Transverse colon (tissue), 4 donors: ENCODE data around the gene CAPN15. TPM values are rescaled to one million over a fixed set of nuclear protein-coding genes. Genes with fewer than 3 reads are reported as not detected.
A peak's percentile ranks its signal among the peaks of the same experiment; 100 is the strongest.
"Not testable (repeated sequence)": the region's sequence is repeated elsewhere in the genome, so short reads cannot be mapped to it uniquely, and the experiment has no call there.

Experiments
- DNase-seq: peaks from one replicate; pipeline ENCODE4 v3.0.0-alpha.2; 2019
- H3K27ac ChIP-seq, 4 donors: fragments of 200-600 bp; sonication (generic); 2 replicates each; pipeline ENCODE4 v1.5.1; 2016 to 2018; ENCODE audit warnings: inconsistent platforms in 4 of 4
- H3K27me3 ChIP-seq: fragments of 200-600 bp; sonication (generic); 2 replicates; pipeline ENCODE4 v1.5.1; 2017; ENCODE audit warnings: inconsistent platforms
- H3K36me3 ChIP-seq, 4 donors: fragments of 200-600 bp; sonication (generic); 2 replicates each; pipeline ENCODE4 v1.5.1; 2017 to 2019; ENCODE audit warnings: inconsistent platforms in 4 of 4
- H3K4me1 ChIP-seq, 4 donors: fragments of 200-600 bp; sonication (generic); 2 replicates each; pipeline ENCODE4 v1.5.1; 2017 to 2020; ENCODE audit warnings: inconsistent platforms in 4 of 4
- H3K4me3 ChIP-seq, 4 donors: fragments of 200-600 bp; sonication (generic); 1 replicate in 1 of 4; 2 replicates in 3 of 4; pipeline versions ENCODE4 v1.5.1 to v1.6.1; 2017 to 2019; ENCODE audit warnings: inconsistent platforms in 4 of 4
- H3K9me3 ChIP-seq, 2 donors: fragments of 200-600 bp; sonication (generic); 2 replicates each; pipeline ENCODE4 v1.5.1; 2017 to 2019; ENCODE audit warnings: inconsistent platforms in 2 of 2
- CTCF ChIP-seq, 5 experiments: fragments of 200-600 bp in 3 of 5; fragments of 450-650 bp in 2 of 5; sonication (generic) in 3 of 5; IDR thresholded peaks; 1 replicate in 2 of 5; 2 replicates in 3 of 5; pipeline ENCODE4 v1.5.1; 2016 to 2017; ENCODE audit warnings: antibody characterized with exemption in 5 of 5, inconsistent platforms in 3 of 5, mild to moderate bottlenecking in 2 of 5, moderate library complexity in 1 of 5
- EP300 ChIP-seq: sonication (generic); formaldehyde crosslinking; IDR thresholded peaks from one replicate; pipeline ENCODE4 v1.6.1; 2017; ENCODE audit warnings: antibody characterized with exemption, low read depth
- POLR2A ChIP-seq: fragments of 450-650 bp; IDR thresholded peaks from one replicate; pipeline ENCODE4 v1.6.1; 2016; ENCODE audit warnings: antibody characterized with exemption, mild to moderate bottlenecking, moderate library complexity
- POLR2AphosphoS5 ChIP-seq, 3 donors: sonication (generic); formaldehyde crosslinking; IDR thresholded peaks; one replicate each; pipeline ENCODE4 v1.6.1; 2016; ENCODE audit warnings: antibody characterized with exemption in 3 of 3
- WGBS, 2 donors: methylation state at CpG; one replicate each; pipeline ENCODE4 v1.1.5; 2018; ENCODE audit warnings: low coverage in 1 of 2; 5-methylcytosine and 5-hydroxymethylcytosine counted together
- in situ Hi-C, 4 donors: fragments of 200-750 bp; cut with MboI; loops; one replicate each; pipeline versions ENCODE4 v1.15.0 to v1.15.1; 2017; ENCODE audit warnings: low sequenced_read_pairs in 3 of 4, low pct_ligation_motif_present in 1 of 4, low pct_unique_long_range_greater_than_20kb in 1 of 4
- intact Hi-C: fragments of 100-400 bp; cut with DNase I; formaldehyde crosslinking; loops from one replicate; pipeline ENCODE4 v1.15.1; 2023; ENCODE audit warnings: low total_unique reads
- total RNA-seq, 4 donors: library from RNA; depleted of rRNA; stranded (reverse); fragments of >200 nt; gene quantifications; one replicate each; pipeline ENCODE4 v1.1.0, GENCODE V29; 2016

Gene CAPN15
- total RNA-seq: 100 to 1,000 TPM; 108 to 388 (median 175) TPM

DNA sequence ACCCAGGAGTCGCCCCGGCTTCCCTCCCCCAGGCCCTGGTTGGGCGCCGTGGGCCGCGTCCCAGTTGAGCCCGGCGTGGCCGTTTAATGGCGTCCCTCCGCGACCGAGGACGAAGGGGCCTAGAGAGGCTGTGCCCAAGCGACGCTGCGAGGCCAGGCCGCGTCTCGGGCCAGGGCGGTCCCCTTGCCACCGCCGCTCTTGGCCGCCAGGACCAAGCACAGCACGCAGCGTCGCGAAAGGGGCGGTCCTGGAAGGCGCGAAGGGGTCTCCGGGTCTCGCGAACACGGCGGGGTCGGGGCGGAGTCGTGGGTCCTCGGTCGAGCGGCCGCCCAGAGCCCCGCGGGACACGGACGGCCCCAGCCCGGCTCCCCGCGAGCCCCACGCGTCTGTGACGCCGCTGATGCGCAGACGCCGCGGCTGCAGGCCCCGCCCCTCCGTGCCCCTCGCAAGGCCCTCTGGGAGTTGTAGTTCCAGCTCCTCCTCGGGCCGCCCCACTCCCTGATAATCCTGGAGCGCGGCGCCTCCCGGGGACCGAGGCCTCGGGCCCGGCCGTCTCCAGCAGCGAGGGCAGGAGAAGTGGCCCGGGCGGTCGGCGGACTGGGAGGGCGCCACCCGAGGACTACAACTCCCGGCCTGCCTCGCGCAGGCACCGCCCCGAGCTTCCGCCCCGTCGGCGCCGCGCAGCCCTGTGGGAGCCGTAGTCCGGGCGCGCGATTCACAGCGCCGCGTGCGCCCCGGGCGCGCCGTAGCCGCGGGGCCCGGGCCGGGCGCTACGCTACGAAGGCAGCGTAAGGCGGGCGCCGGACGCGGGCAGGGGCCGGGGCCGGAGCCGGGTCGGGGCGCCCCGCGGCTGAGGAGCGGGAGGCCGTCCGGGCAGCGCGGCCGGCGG is at the start of gene CAPN15:
Gene CAPN15 (plus strand): TSS at position 698 of the 889 bp plus-strand sequence. CDS start 19,127 bp downstream, outside the sequence.
- Histone ChIP-seq H3K4me3 (peak within 1 kb of the TSS; percentile 76 to 89 (median 82)), H3K27ac (peak within 1 kb of the TSS; percentile 93 to 98 (median 97)), H3K4me1 (peaks cover 33 to 59% (median 50%) of the 10 kb centered on the region in 4 donors), H3K36me3 (no peaks in the 10 kb centered on the region), H3K27me3 (no peaks in the 10 kb centered on the region), H3K9me3 (no peaks in the 10 kb centered on the region)
- no peak for TF ChIP-seq EP300
- peak; percentile 61 to 92 (median 85) for TF ChIP-seq POLR2AphosphoS5 (IDR thresholded peaks at IDR 0.05)
- peak; percentile 33 to 88 (median 45) for TF ChIP-seq CTCF (IDR thresholded peaks at IDR 0.05)
- TF ChIP-seq POLR2A: peak; percentile 74
- 0% methylated on average over 29 of the region's 129 CpGs; no CpG with 5 or more reads in 1 of the 2 donors for WGBS, 2 donors
- peak; percentile 89 for DNase-seq
- in situ Hi-C loops: no loop called here
- intact Hi-C loops: no loop called here

GRCh38 chr16:478287-478686 is 49.2 kb upstream of the CAPN15 start:
- H3K27ac ChIP-seq, H3K27me3 ChIP-seq, in situ Hi-C loops, H3K4me1 ChIP-seq, H3K36me3 ChIP-seq, intact Hi-C loops, H3K9me3 ChIP-seq, DNase-seq, H3K4me3 ChIP-seq: not testable (repeated sequence)
- 76% methylated on average over 10 of the region's 10 CpGs; no CpG with 5 or more reads in 1 of the 2 donors for WGBS, 2 donors

GRCh38 chr16:482468-483185 is 44.9 kb upstream of the CAPN15 start:
- no peaks in the 10 kb centered on the region for H3K4me1 ChIP-seq
- DNase-seq: no peak
- no peak overlapping the region for H3K27ac ChIP-seq
- in situ Hi-C loops (no loop called here), intact Hi-C loops (no loop called here)
- no peak for TF ChIP-seq POLR2AphosphoS5 (IDR thresholded peaks at IDR 0.05)
- TF ChIP-seq POLR2A: no peak
- no peak for TF ChIP-seq EP300
- TF ChIP-seq CTCF (IDR thresholded peaks at IDR 0.05): no peak
- 69 to 96% methylated on average over 4 to 28 of the region's 31 CpGs for WGBS, 2 donors
- H3K27me3 ChIP-seq: no peaks in the 10 kb centered on the region
- no peak overlapping the region for H3K4me3 ChIP-seq
- peaks cover 0 to 4% (median 0%) of the 10 kb centered on the region in 4 donors for H3K36me3 ChIP-seq
- H3K9me3 ChIP-seq: no peaks in the 10 kb centered on the region

DNA sequence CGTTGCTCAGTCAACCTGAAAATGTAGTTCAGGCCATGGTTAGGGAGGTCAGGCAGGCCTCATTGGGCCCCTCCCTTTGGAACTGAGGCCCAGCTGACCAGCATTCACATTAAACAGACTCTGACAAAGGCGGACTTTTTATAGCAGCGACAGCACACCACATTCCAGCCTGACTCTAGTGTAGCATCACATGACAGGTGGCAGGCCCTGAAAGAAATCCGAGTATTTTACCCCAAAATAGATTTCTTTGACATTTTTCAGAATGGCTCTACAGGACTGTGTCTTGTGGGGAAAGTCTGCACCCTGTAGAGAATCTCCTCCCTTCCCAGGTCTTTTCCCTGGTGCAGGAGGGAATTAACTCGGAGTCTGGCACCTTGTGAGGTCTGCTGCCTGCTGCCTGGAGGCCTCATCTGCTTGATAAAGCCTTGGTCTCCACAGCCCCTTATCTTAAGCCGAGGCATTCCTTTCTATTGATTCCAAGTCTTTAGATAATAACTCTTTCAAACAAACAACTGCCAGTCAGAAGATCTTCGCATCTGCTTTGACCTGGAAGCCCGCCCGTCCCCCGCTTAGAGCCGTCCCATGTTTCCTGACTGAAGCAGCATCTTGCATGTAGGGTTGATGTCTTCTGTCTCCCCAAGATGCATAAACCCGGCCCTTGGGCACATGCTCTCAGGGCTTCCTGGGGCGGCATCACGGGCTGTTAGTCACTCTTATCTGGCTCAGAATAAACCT is 44.0 kb upstream of the CAPN15 start:
- in situ Hi-C loops (no loop called here), intact Hi-C loops (no loop called here)
- 87 to 92% methylated on average over 10 to 14 of the region's 14 CpGs for WGBS, 2 donors
- H3K4me1 ChIP-seq: no peaks in the 10 kb centered on the region
- no peak for DNase-seq
- TF ChIP-seq POLR2AphosphoS5 (IDR thresholded peaks at IDR 0.05) (no peak), EP300 (no peak), CTCF (IDR thresholded peaks at IDR 0.05) (no peak), POLR2A (no peak)
- H3K27me3 ChIP-seq: no peaks in the 10 kb centered on the region
- no peak overlapping the region for H3K4me3 ChIP-seq
- peaks cover 0 to 4% (median 0%) of the 10 kb centered on the region in 4 donors for H3K36me3 ChIP-seq
- no peaks in the 10 kb centered on the region for H3K9me3 ChIP-seq
- H3K27ac ChIP-seq: no peak overlapping the region
